Bone marrow (tissue), 2 donors: ENCODE data around the gene LGALS12.
A peak's percentile ranks its signal among the peaks of the same experiment; 100 is the strongest.
"Not testable (repeated sequence)": the region's sequence is repeated elsewhere in the genome, so short reads cannot be mapped to it uniquely, and the experiment has no call there.

Source experiments
- DNase-seq, 2 donors: peaks; one replicate each; lab custom pipeline; 2025; lab: John Stamatoyannopoulos, UW

LGALS12 gene

GRCh38 chr11:63532799-63533475 lies 27.1 kb downstream of the LGALS12 start:
- DNase-seq = no peak

GRCh38 chr11:63534076-63534475 lies 28.2 kb downstream of the LGALS12 start:
- no peak for DNase-seq

DNA sequence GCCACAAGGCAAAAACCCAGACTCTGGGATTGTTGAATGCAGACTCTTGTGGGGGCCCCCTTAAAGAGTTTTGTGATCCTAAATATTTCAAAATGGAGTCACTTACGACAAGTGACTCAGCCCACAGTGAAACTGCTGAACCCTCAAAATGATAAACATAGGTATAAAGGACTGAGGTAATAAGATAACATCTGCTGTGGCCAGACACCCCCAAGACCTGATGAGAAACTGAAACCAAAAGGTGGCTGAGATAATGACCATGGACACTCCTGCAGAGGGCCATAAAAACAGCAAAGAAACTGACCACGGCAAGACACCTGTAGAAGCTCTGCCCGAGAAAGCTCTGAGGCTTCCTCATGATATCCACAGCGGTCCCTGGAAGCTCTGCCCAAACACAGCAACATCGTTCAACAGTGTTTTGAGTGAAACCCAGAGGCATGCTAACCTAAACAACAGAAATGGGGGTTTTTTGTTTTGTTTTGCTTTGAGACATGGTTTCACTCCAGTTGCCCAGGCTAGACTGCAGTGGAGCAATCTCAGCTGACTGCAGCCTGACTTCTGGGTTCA lies 29.1 kb downstream of the LGALS12 start:
- DNase-seq = no peak

- peak in 1 of 2 donors; percentile 28 for DNase-seq
These were observed 29.9 kb downstream of the LGALS12 start for GRCh38 chr11:63535734-63536133.

GRCh38 chr11:63536669-63537292 lies 30.9 kb downstream of the LGALS12 start, which contains the start of gene PLAAT4:
PLAAT4 (plus strand) TSS chr11:63536808; CDS start chr11:63536869, 61 bp downstream.
- DNase-seq = peak in 1 of 2 donors; percentile 51

DNA sequence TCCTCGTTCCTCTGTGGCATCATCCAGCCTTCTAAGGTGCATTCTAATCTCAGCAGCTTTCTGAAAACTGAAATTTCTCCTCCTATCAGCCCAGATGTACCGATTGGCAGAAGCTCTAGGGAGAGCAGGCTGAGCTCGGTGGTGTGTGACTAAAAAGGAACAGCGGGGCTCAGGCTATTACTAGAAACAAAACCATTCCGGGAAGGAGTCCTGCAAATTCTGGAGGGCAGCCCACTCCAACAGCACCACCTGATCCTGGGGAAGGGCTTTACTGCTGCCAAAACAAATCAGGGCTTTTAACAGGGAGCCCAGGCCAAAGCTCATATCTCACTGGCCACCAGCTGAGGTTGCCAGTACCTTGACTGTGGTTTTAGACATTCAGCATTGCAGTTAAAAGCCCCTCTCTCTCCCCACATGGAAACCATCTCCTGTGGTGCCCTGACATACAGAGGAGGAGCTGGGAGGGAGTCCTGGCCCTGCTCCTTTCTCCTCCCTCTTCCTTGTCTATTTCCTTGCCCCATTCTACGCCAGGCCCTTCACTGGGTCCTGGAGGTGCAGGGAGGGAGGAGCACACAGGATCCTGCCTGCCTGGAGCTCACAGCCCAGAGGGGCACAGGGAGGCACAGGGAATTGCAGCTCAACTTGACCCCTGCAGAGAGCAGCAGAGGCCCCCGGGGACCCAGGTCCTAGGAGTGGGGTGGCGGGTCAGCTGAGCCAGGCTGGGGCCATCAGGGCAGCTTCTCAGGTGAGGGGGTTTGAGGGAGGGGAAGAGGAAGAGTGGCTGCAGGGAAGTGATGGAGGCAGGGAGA lies 31.6 kb downstream of the LGALS12 start:
- DNase-seq = no peak

DNA sequence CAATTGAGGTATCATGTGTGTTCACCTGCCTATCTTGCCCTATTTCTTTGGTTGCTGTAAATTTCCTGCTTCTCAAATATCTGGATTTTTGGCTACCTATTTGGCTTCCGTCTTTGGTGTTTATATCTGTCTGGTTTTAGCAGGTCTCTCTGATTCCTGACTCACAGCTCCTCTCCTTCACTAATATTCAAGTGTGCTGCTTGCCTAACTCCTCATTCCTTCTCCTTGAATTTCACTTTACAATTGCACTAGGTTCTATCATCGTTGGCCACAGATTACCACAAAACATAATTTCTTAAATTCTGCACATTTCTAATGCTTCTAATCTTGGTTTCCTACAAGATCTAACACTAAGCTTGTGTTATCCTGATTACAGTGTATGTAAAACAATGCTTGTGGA lies 36.6 kb downstream of the LGALS12 start:
- not testable (repeated sequence) for DNase-seq

DNA sequence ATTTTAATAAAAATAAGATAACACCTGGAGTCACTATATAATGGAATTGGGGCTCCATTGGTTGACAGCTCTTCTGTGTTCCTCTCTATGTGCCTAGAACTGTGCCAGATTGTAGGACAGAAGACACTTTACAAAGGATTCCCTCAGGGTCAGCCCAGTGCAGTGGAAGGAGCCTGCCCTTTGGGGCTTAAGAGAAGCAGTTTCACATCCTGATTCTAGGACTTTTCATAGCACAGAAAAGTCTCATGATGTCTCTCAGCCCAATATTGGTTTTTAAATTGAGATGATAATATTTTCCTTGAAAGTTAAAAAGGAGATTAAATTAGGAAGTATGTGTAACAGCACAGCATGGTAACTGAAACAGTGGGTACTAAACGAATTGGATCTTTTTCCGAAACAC lies 37.8 kb downstream of the LGALS12 start:
- no peak for DNase-seq

DNA sequence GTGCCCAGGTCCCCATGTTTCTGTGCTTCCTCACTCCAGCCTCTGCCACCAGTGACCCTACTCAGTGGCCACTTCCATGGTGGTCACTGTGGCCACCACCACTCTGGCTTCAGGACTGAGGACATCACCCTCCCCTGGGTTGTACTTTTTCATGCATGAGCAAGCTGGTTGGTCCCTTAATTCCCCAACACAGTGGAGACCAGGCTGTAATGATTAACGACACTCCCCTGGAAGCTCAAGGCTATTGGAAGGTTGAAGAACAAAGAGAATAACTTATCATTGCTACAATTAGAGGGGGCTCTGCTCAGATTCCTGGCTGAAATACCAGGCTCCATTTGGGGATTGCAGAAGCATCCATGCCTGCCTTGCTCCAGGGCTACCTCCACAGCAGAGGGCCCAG lies 41.2 kb downstream of the LGALS12 start:
- DNase-seq = no peak

GRCh38 chr11:63548178-63548577 lies 42.3 kb downstream of the LGALS12 start:
- no peak for DNase-seq

DNA sequence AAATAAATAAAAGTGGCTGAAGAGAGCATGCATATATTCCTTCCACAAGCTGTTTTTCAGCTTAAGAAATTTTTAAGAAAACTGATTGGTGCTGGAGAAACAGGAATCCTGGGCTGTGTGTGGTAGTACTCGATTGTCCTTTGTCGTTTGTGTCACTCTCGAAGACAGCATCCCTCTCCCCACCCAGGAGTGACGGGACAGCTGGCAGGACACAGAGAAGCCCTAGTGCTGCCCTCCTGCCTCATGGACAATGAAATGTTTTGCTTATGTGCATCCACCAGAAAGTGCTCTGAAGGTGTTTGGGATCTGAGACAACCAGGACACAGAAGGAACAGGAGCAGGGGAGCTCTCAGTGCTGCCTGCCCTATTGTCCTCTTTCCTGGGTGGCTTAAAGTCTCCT lies 43.5 kb downstream of the LGALS12 start:
- no peak for DNase-seq

DNA sequence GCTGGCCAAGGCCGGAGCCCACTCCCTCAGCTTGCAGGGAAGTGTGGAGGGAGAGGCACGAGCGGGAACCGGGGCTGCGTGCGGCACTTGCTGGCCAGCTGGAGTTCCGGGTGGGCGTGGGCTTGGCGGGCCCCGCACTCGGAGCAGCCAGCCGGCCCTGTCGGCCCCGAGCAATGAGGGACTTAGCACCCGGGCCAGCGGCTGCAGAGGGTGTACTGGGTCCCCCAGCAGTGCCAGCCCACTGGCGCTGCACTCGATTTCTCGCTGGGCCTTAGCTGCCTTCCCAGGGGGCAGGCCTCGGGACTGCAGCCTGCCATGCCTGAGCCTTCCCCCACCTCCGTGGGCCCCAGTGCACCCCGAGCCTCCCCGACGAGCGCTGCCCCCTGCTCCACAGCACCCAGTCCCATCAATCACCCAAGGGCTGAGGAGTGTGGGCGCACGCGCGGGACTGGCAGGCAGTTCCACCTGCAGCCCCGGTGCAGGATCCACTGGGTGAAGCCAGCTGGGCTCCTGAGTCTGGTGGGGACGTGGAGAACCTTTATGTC lies 44.3 kb downstream of the LGALS12 start:
- not testable (repeated sequence) for DNase-seq

- DNase-seq = no peak
These were observed 45.4 kb downstream of the LGALS12 start for GRCh38 chr11:63551091-63551888.

DNA sequence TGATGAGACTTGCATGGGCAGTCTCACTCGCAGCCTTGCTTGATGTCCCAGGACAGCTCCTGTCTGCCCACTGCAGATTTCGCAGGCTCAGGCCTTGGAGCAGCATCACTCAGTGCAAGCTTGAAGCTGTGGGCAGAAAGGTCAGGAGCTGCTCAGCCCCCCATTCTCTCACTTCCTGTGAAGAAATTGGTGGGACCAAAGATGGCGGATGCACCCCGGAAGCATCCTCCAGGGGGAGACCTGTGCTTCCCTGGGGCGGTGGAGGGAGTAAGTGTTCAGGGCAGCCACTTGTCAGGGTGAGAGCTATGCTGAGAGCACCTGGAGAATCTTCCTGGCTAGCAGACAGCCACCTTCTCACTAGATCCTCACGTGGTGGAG lies 46.0 kb downstream of the LGALS12 start:
- DNase-seq = no peak

GRCh38 chr11:63552921-63553320 lies 47.0 kb downstream of the LGALS12 start:
- DNase-seq = no peak

- DNase-seq = peak in 1 of 2 donors; percentile 56
These were observed 47.9 kb downstream of the LGALS12 start for GRCh38 chr11:63553759-63554158.

- no peak for DNase-seq
These were observed 49.0 kb downstream of the LGALS12 start for GRCh38 chr11:63554877-63555223.

- no peak for DNase-seq
These were observed 50.6 kb downstream of the LGALS12 start for GRCh38 chr11:63556404-63557013.

GRCh38 chr11:63557570-63557969 lies 51.7 kb downstream of the LGALS12 start:
- no peak for DNase-seq

- no peak for DNase-seq
These were observed 52.7 kb downstream of the LGALS12 start for GRCh38 chr11:63558459-63559157.
